Measurements from ENCODE around the gene KCNT2. TPM values are rescaled to one million over a fixed set of nuclear protein-coding genes. Genes with fewer than 3 reads are reported as not detected.

Gene KCNT2
- total and polyA plus RNA-seq, 4 donors: 0.84 to 18.7 (median 2.0) TPM

- no peaks in the 10 kb centered on the region for H3K36me3 ChIP-seq (ENCODE audit: control insufficient read depth in 4 of 4, insufficient read depth in 4 of 4, low read length in 4 of 4)
- no peaks in the 10 kb centered on the region for H3K4me1 ChIP-seq (ENCODE audit: control insufficient read depth in 5 of 5, insufficient read depth in 5 of 5, low read length in 5 of 5)
- H3K27ac ChIP-seq (ENCODE audit: low read depth in 1 of 2, low read length in 1 of 2): no peak overlapping the region
- no peaks in the 10 kb centered on the region for H3K27me3 ChIP-seq (ENCODE audit: control insufficient read depth in 3 of 3, insufficient read depth in 3 of 3, low read length in 2 of 3)
- DNase-seq (no peak), ATAC-seq (ENCODE audit: insufficient read depth, low FRiP score) (no peak)
- no peak overlapping the region for H3K4me3 ChIP-seq
- WGBS, 2 donors: 94 to 95% methylated on average over 6 of the region's 6 CpGs
- no peak for TF ChIP-seq CTCF (IDR thresholded peaks at IDR 0.05; ENCODE audit: control extremely low read depth, extremely low read depth)
- no peaks in the 10 kb centered on the region for H3K9me3 ChIP-seq (ENCODE audit: control insufficient read depth in 4 of 4, insufficient read depth in 3 of 4, low read length in 3 of 4)
- H3K9ac ChIP-seq (ENCODE audit: insufficient read depth in 1 of 2, low read length in 2 of 2): no peak overlapping the region
These were observed 29.4 kb upstream of the KCNT2 start for GRCh38 chr1:196637606-196638005.

GRCh38 chr1:196628838-196629237 is 20.6 kb upstream of the KCNT2 start:
- H3K9ac ChIP-seq (ENCODE audit: insufficient read depth in 1 of 2, low read length in 2 of 2): no peak overlapping the region
- H3K4me1 ChIP-seq (ENCODE audit: control insufficient read depth in 5 of 5, insufficient read depth in 5 of 5, low read length in 5 of 5): no peaks in the 10 kb centered on the region
- TF ChIP-seq CTCF (IDR thresholded peaks at IDR 0.05; ENCODE audit: control extremely low read depth, extremely low read depth): no peak
- no peak overlapping the region for H3K4me3 ChIP-seq
- 89 to 93% methylated on average over 3 of the region's 3 CpGs for WGBS, 2 donors
- ATAC-seq (ENCODE audit: insufficient read depth, low FRiP score) (no peak), DNase-seq (no peak)
- H3K27me3 ChIP-seq (ENCODE audit: control insufficient read depth in 3 of 3, insufficient read depth in 3 of 3, low read length in 2 of 3): no peaks in the 10 kb centered on the region
- no peaks in the 10 kb centered on the region for H3K36me3 ChIP-seq (ENCODE audit: control insufficient read depth in 4 of 4, insufficient read depth in 4 of 4, low read length in 4 of 4)
- peaks cover 0 to 4% (median 2%) of the 10 kb centered on the region in 4 donors for H3K9me3 ChIP-seq (ENCODE audit: control insufficient read depth in 4 of 4, insufficient read depth in 3 of 4, low read length in 3 of 4)
- no peak overlapping the region for H3K27ac ChIP-seq (ENCODE audit: low read depth in 1 of 2, low read length in 1 of 2)

- no peak for DNase-seq
- Histone ChIP-seq H3K36me3 (ENCODE audit: control insufficient read depth in 4 of 4, insufficient read depth in 4 of 4, low read length in 4 of 4) (no peaks in the 10 kb centered on the region), H3K27me3 (ENCODE audit: control insufficient read depth in 3 of 3, insufficient read depth in 3 of 3, low read length in 2 of 3) (no peaks in the 10 kb centered on the region), H3K9me3 (ENCODE audit: control insufficient read depth in 4 of 4, insufficient read depth in 3 of 4, low read length in 3 of 4) (no peaks in the 10 kb centered on the region), H3K4me3 (no peak overlapping the region), H3K4me1 (ENCODE audit: control insufficient read depth in 5 of 5, insufficient read depth in 5 of 5, low read length in 5 of 5) (no peaks in the 10 kb centered on the region), H3K27ac (ENCODE audit: low read depth in 1 of 2, low read length in 1 of 2) (no peak overlapping the region), H3K9ac (ENCODE audit: insufficient read depth in 1 of 2, low read length in 2 of 2) (no peak overlapping the region)
- ATAC-seq (ENCODE audit: insufficient read depth, low FRiP score): no peak
- TF ChIP-seq CTCF (IDR thresholded peaks at IDR 0.05; ENCODE audit: control extremely low read depth, extremely low read depth): no peak
- WGBS, 2 donors: 87 to 90% methylated on average over 1 of the region's 1 CpG
These were observed 14.8 kb upstream of the KCNT2 start for GRCh38 chr1:196623079-196623478.

GRCh38 chr1:196619721-196620120 is 11.5 kb upstream of the KCNT2 start:
- WGBS, 2 donors: 98 to 99% methylated on average over 2 of the region's 2 CpGs
- H3K27ac ChIP-seq (ENCODE audit: low read depth in 1 of 2, low read length in 1 of 2): no peak overlapping the region
- H3K36me3 ChIP-seq (ENCODE audit: control insufficient read depth in 4 of 4, insufficient read depth in 4 of 4, low read length in 4 of 4): no peaks in the 10 kb centered on the region
- H3K4me1 ChIP-seq (ENCODE audit: control insufficient read depth in 5 of 5, insufficient read depth in 5 of 5, low read length in 5 of 5): no peaks in the 10 kb centered on the region
- no peak for TF ChIP-seq CTCF (IDR thresholded peaks at IDR 0.05; ENCODE audit: control extremely low read depth, extremely low read depth)
- no peaks in the 10 kb centered on the region for H3K9me3 ChIP-seq (ENCODE audit: control insufficient read depth in 4 of 4, insufficient read depth in 3 of 4, low read length in 3 of 4)
- no peak overlapping the region for H3K9ac ChIP-seq (ENCODE audit: insufficient read depth in 1 of 2, low read length in 2 of 2)
- ATAC-seq (ENCODE audit: insufficient read depth, low FRiP score): no peak
- no peak for DNase-seq
- H3K4me3 ChIP-seq: no peak overlapping the region
- H3K27me3 ChIP-seq (ENCODE audit: control insufficient read depth in 3 of 3, insufficient read depth in 3 of 3, low read length in 2 of 3): no peaks in the 10 kb centered on the region
